ENCODE results near the gene TRAF4. TPM values are rescaled to one million over a fixed set of nuclear protein-coding genes. Genes with fewer than 3 reads are reported as not detected.

The TRAF4 gene
- total and polyA plus RNA-seq, 9 of the 15 experiments (the other 6 are each of a cell fraction or from before 2014, with no cell fraction given), result 2.4 to 147 (median 72.4) TPM

DNA sequence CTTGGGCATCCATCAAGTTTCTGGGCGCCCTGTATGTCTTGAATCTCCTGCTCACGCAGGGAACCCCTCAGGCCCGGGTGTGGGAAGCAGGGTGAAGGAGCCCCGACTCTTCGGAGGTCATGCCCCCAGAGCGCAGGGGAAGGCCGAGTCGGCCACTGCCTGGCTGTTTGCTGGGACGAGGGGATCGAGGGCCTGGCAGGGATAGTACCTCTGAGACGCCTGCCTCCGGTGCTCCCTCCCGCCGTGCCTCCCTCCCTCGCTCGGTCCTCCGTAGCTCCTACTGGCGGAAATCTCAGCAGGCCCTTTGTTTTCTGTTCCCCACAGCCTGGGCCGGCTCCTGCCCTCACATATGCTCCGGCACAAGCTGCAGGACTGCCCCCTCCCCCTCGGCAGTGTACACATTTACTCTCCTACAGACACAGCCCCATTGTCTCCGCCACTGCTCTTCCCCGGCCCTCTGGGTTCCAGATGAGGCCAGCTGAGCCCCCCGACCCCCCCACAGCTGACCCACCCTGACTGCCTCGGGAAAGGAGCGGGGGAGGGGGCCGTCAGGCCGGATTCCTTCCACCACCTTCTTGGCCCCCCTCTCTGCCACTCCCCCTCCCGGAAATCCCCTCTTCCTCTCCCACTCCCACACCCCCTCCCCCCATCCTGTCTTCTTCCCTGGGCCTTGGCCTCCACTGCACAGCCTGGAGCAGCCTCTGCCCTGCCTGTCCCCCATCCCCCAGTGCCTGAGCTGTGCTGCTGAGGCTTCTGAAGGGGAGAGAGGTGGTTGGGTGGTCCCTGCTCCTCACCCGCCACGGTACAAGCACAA is 1.4 kb downstream of the TRAF4 start (continued):
- no peak for TF ChIP-seq CREM (IDR thresholded peaks at IDR 0.05; ENCODE audit: low read depth)
- TF ChIP-seq, protein P1, sequence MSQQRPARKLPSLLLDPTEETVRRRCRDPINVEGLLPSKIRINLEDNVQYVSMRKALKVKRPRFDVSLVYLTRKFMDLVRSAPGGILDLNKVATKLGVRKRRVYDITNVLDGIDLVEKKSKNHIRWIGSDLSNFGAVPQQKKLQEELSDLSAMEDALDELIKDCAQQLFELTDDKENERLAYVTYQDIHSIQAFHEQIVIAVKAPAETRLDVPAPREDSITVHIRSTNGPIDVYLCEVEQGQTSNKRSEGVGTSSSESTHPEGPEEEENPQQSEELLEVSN (IDR thresholded peaks at IDR 0.05; ENCODE audit: borderline replicate concordance in 1 of 2, extremely low read depth in 1 of 2, insufficient read depth in 1 of 2, insufficient read length in 1 of 2, low read depth in 1 of 2, low read length in 1 of 2, poor library complexity in 1 of 2, severe bottlenecking in 1 of 2), result peak in 1 of 2 experiments; percentile 41

DNA sequence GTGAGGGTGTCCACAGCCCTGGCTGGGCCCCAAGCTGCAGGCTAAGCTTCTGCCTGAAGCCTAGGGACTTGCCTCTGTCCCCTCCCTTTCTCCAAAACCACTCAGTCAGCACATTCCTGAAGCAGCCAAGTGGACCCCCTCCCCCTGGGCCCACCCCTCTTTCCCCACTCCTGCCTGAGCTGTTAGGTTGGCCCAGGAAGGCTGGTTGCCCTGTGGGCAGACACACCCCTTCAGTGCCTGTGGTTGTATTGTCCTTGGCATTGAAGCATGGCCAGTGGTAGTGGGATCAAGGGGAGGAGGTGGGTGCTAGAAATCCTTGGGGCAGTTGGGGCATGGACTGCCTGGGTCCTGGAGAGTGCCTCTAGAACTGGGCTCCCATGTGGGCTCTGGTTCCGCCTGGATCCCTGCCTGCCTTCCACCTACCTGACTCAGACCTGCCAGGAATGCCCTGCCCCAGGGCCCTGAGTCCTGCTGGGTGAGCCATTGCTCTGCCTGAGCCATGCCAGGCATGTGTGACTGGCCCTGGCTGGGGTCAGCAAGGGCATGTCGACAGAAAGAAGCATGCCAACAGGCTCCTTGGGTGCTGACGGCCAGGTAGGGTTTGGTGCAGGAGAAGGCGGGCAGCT is 2.1 kb downstream of the TRAF4 start:
- CTCF ChIA-PET (ENCODE audit: low intra/inter-chr PET ratio), result interaction anchor here (1.9 kb wide), 1 partner anchor 19 kb away, joined by 14 read pairs; the partner anchor contains the start of genes NEK8 and TLCD1
- intact Hi-C loops (cut with micrococcal nuclease), result no loop called here
- no peak for FAIRE-seq
- 67% methylated on average over 4 of the region's 4 CpGs for WGBS (ENCODE audit: insufficient coverage, low coverage, missing lambda C conversion rate)
- in situ Hi-C loops (cut with MboI), result no loop called here
- Histone ChIP-seq H3K27me3 (ENCODE audit: control insufficient read depth in 2 of 2, insufficient read depth in 2 of 2, low read length in 2 of 2) (no peaks in the 10 kb centered on the region), H3K27ac (ENCODE audit: extremely low read depth, low read depth, low read length) (peak overlapping the region; percentile 96), H3K9me3 (replicated peaks; ENCODE audit: control insufficient read depth, insufficient read depth, low read depth, low read length) (no peaks in the 10 kb centered on the region), H3K79me2 (ENCODE audit: control insufficient read depth, insufficient read depth, low read length) (peaks cover 60% of the 10 kb centered on the region), H3K4me3 (peak overlapping the region; percentile 87), H2AFZ (ENCODE audit: low read depth, low read length) (no peak overlapping the region), H3K4me1 (replicated peaks in 1 of 2; ENCODE audit: control insufficient read depth in 2 of 2, insufficient read depth in 2 of 2, low read length in 2 of 2) (peaks cover 39 to 78% of the 10 kb centered on the region in 2 experiments), H3K9me1 (ENCODE audit: control insufficient read depth, insufficient read depth, low read length) (no peaks in the 10 kb centered on the region), H3K9ac (ENCODE audit: insufficient read depth in 1 of 2, low read depth in 2 of 2, low read length in 2 of 2) (peak overlapping the region; percentile 93 to 99; a peak in 3 of 4 replicates), H3K4me2 (ENCODE audit: insufficient read depth, low read length) (peak overlapping the region; percentile 94), H4K20me1 (replicated peaks; ENCODE audit: control insufficient read depth, insufficient read depth, low read length) (peaks cover 27% of the 10 kb centered on the region), H3K36me3 (ENCODE audit: control insufficient read depth, insufficient read depth, low read length) (peaks cover 60% of the 10 kb centered on the region)
- POLR2A ChIA-PET, result interaction anchor here (0.7 to 17.4 kb wide), 8 partner anchors 10 to 206 kb away, joined by 3 to 367 read pairs (median 4); partner anchors contain the start of genes NEK8, RPL23A and TLCD1
- no peak for DNase-seq (ENCODE audit: extremely low read depth in 1 of 4, low spot score in 3 of 4)
- no TSS peak for BruUV-seq (replicated peaks)
- no peak for ATAC-seq
- TF ChIP-seq MAFF (IDR thresholded peaks at IDR 0.05; ENCODE audit: low read length) (peak; percentile 66), BRF1 (IDR thresholded peaks at IDR 0.05; ENCODE audit: borderline replicate concordance, extremely low read depth, insufficient read length) (no peak), NELFE (IDR thresholded peaks at IDR 0.05; ENCODE audit: insufficient read depth, insufficient read length) (no peak), PPARD (CRISPR knock-in tag; IDR thresholded peaks at IDR 0.05) (no peak), ERF (CRISPR knock-in tag; IDR thresholded peaks at IDR 0.05) (no peak; the same call in 1 of the 2 replicates), BRD9 (IDR thresholded peaks at IDR 0.05; ENCODE audit: low read depth, partially characterized antibody) (no peak), MAFK (IDR thresholded peaks at IDR 0.05; ENCODE audit: low read length) (peak; percentile 70), ZKSCAN3 (CRISPR knock-in tag; IDR thresholded peaks at IDR 0.05) (no peak), ZNF239 (CRISPR knock-in tag; IDR thresholded peaks at IDR 0.05) (no peak)
- TF ChIP-seq, protein P2, sequence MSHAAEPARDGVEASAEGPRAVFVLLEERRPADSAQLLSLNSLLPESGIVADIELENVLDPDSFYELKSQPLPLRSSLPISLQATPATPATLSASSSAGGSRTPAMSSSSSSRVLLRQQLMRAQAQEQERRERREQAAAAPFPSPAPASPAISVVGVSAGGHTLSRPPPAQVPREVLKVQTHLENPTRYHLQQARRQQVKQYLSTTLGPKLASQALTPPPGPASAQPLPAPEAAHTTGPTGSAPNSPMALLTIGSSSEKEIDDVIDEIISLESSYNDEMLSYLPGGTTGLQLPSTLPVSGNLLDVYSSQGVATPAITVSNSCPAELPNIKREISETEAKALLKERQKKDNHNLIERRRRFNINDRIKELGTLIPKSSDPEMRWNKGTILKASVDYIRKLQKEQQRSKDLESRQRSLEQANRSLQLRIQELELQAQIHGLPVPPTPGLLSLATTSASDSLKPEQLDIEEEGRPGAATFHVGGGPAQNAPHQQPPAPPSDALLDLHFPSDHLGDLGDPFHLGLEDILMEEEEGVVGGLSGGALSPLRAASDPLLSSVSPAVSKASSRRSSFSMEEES (CRISPR knock-in tag; IDR thresholded peaks at IDR 0.05), result no peak
- TF ChIP-seq, protein P3, sequence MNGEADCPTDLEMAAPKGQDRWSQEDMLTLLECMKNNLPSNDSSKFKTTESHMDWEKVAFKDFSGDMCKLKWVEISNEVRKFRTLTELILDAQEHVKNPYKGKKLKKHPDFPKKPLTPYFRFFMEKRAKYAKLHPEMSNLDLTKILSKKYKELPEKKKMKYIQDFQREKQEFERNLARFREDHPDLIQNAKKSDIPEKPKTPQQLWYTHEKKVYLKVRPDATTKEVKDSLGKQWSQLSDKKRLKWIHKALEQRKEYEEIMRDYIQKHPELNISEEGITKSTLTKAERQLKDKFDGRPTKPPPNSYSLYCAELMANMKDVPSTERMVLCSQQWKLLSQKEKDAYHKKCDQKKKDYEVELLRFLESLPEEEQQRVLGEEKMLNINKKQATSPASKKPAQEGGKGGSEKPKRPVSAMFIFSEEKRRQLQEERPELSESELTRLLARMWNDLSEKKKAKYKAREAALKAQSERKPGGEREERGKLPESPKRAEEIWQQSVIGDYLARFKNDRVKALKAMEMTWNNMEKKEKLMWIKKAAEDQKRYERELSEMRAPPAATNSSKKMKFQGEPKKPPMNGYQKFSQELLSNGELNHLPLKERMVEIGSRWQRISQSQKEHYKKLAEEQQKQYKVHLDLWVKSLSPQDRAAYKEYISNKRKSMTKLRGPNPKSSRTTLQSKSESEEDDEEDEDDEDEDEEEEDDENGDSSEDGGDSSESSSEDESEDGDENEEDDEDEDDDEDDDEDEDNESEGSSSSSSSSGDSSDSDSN (IDR thresholded peaks at IDR 0.05; ENCODE audit: borderline replicate concordance in 1 of 2, low read depth in 2 of 2, low read length in 2 of 2), result no peak

Data from K562 (cell line).